GM18507 (cell line): ENCODE results near the gene AP3S1.
"Not testable (repeated sequence)": the region's sequence is repeated elsewhere in the genome, so short reads cannot be mapped to it uniquely, and the experiment has no call there.

ENCODE experiments used
- DNase-seq: peaks from one replicate; pipeline ENCODE4 v3.0.0; 2011; ENCODE audit warnings: low read depth; ENCODE audit not compliant: insufficient read length; ENCODE audit errors: extremely low spot score
- FAIRE-seq: peaks from 2 replicates; lab custom pipeline; 2011; peaks lifted over from hg19 to GRCh38; lab: Jason Lieb, UNC

Gene AP3S1

DNA sequence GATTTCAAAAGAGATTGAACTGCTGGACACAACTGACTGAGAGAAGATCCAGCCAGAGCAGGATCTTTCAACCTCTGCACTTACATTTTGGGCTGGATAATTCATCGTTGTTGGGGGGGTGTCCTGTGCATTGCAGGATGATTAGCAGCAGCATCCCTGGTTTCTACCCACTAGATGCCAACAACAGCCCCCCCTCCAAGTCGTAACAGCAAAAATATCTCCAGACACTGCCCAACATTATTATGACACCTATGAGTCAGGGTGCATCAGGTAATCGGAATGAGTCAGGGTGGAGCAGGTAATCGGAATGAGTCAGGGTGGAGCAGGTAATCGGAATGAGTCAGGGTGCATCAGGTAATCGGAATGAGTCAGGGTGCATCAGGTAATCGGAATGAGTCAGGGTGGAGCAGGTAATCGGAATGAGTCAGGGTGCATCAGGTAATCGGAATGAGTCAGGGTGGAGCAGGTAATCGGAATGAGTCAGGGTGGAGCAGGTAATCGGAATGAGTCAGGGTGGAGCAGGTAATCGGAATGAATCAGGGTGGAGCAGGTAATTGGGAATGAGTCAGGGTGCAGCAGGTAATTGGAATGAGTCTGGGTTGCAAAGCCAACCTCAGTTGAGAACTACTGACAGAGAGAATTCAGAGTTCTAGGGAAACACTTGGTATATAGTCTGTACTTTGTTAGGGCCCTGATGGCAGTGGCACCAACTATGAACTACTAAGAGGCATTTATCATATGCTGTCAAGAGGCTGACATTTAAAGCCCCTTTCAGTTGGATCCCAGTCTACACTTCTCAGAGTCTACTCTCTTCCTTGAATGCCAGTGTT is 87.1 kb downstream of the AP3S1 start:
- DNase-seq, FAIRE-seq: not testable (repeated sequence)

DNA sequence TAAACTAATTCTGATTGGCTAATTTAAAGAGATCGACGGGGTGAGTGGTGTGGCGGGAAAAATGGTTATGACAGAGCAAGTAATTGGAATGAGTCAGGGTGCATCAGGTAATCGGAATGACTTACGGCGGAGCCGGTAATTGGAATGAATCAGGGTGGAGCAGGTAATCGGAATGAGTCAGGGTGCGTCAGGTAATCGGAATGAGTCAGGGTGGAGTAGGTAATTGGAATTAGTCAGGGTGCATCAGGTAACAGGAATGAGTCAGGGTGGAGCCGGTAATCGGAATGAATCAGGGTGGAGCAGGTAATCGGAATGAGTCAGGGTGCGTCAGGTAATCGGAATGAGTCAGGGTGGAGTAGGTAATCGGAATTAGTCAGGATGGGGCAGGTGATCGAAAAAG is 88.4 kb downstream of the AP3S1 start:
- not testable (repeated sequence) for DNase-seq
- FAIRE-seq = peak; percentile 52

DNA sequence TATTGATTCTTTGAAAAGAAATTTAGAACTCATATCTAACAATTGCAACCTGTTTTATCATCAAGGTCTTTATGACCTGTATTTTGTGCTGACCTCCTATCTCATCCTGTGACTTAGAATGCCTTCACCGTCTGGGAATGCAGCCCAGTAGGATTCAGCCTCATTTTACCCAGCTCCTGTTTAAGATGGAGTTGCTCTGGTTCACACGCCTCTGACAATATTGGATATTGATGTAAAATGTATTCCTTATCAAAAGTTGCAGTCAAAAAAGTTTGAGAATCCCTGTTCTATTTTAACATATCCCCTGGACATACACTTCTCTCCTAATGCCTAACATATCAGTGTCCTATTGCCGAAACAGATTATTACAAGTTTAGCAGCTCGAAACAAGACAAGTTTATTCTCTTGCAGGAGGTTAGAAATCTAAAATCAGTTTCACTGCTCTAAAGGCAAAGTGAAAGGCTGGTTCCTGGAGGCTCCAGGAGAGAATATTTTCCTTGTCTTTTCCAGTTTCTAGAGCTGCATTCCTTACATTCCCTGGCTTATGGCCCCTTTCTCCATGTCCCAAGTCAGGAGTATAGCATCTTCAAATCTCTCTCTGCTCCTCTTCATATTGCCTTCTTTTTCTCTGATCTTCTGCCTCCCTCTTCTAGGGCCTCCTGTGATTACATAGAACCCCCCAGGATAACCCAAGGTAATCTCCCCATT is 89.0 kb downstream of the AP3S1 start:
- FAIRE-seq (no peak), DNase-seq (no peak)

DNA sequence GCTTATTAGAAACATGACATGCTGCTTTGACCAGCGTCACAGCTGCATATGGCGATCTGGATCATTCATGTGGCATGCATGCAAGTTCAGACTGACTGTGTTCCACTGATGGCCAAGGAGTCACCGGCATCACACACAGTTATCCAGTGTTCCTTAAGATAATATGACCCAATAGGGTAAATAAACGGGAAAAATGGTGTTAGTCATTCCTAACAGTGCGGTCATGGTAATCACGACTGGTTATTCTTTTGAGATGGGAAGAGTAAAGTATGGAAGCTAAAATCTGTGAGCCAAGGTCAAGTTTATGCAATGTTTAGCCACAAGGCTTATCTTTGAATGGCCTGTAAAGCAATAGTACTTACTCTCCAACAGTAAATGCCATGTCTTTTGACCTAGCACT is 91.3 kb downstream of the AP3S1 start:
- no peak for FAIRE-seq
- no peak for DNase-seq

DNA sequence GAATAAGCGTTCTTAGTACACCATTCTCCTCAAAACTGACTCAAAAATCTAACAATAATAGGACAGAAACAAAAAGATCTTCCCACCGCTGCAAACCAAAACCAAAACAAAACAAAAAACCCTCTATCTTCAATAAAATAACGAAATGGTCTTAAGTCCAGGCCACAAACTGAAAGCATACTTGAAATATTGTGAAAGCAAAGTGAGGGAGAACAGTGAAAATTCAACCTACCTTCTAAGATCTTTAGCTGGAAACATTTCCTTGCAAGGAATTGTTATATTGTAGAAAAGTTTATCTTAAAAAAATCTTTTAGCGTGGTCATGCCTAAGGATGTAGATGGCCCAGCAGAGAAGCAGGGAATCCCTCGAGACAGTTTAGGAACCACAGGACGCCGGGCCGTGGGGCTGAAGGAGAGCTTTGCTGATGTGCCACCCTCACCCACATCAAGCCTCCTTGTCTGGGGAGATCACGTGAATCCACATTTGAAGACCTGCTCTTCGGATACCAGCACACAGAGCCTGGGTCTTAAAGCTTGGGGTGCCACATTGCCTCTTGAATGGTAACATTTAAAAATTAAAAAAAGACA is 92.7 kb downstream of the AP3S1 start:
- FAIRE-seq = no peak

DNA sequence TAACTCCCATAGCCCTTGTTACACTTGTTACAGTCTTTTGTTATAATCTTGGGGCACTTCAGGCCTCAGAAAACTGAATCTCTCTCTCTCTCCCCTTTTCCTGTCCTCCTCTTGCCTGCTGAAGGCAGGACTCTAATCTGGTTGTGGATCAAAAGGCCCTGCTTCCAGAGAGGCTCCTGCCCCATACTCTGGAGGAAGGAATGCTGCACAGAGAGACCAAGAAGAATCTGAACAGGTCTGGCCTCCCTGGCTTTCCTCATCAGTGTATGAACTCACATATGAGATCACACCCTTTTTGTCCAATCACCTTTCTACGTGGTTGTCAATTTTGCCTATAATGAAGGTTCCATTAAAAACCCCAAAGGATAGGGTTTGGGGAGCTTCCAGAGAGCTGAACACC is 94.3 kb downstream of the AP3S1 start:
- DNase-seq = no peak
- FAIRE-seq = no peak

More for the DNA sequence above, 92.7 kb downstream of the AP3S1 start:
- DNase-seq = no peak

DNA sequence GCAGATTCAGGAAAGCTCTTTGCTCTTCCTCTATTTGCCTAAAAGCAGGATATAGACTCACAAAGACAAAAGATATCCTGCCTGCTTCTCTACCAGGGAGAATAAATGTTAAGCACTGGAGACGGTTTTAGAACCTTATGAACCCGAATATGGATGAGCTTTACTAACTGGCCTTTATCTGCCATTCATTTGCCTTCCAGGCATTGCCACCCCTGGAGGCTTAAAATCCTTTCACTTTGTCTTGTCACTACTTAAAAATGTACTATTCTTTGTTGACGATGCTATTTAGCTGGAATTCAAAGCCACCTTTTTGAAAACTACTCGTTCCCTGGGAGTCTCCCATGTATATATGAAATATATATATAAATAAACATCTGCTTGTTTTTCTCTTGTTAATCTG is 97.3 kb downstream of the AP3S1 start:
- FAIRE-seq = no peak

DNA sequence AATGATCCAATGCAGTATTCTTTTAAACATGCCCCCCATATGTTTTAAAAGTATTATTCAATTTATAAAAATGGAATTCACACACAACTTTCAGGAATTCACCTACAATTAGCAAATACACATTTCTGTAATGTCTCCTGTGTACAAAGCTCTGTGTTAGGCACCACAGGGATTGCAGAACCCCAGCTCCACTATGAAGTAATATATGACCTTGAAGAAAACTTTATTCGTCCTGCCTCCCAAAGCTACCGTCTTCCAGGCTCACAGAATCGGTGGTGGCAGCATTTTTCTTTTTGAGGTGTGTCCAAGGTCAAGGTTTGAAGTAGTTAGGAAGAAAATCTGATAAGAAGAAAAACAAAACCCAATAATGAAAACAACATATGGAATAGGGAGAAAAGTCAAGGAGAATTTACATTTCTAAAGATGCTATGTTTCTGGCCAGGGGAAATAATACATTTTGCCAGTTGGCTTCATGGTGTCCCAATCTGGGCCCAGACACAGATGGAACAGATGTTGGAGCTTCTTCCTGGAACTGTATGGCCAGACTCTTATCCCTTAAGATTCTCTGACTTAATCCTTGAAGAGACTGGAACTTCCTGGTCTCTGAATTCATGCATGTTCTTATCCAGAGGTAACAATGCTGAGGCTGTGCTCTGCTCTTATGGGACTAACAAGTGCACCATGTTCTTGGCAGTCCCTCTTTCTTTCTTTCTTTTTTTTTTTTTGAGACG is 98.5 kb downstream of the AP3S1 start:
- FAIRE-seq (no peak), DNase-seq (no peak)

More for the DNA sequence above, 97.3 kb downstream of the AP3S1 start:
- no peak for DNase-seq

DNA sequence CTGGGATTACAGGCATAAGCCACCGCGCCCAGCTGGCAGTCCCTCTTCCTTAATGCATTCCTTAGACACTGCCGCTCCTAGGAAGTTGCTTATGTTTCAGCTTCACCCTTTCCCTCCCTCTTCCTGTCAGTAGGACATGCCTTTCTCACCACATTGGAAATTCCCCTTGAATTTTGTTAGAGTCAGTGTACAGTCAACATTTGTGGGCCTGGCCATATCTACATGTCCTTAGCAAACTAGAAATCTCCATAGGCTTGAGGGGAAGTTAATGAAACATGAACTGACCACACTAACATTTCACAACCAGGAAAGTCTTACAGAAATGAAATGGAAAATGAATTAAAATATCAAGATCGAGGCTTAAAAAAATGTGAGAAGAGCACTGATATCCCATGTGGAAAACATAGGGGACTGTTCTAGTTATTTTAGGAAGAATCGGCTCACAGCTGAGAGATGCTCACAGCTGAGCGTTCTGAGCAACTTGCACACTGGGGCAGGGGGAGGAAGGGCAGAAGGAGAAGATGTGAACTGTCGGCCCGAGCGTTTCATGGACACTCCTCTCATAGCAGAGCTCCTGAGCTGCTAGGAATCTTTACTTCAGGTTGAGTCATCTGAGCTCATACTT is 99.4 kb downstream of the AP3S1 start:
- no peak for DNase-seq
- no peak for FAIRE-seq

DNA sequence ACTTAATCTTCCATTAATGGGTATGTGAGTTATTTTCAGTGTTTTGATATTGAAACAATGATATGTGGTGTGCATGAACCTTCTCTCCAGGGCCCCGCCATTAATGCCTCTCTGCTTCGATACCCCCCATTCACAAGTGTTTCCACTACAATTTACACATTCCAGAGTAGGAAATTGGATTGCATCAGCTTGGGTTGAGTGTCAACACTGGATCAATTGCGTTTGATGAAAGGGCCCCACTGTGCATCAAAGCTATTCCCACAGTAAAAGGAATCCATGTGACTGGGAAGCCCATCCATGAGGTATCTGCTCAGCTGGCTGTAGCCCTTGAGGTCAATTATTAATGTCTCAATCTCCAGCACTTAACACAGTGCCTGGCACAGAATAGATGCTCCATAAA is 102.8 kb downstream of the AP3S1 start:
- FAIRE-seq (no peak), DNase-seq (no peak)

DNA sequence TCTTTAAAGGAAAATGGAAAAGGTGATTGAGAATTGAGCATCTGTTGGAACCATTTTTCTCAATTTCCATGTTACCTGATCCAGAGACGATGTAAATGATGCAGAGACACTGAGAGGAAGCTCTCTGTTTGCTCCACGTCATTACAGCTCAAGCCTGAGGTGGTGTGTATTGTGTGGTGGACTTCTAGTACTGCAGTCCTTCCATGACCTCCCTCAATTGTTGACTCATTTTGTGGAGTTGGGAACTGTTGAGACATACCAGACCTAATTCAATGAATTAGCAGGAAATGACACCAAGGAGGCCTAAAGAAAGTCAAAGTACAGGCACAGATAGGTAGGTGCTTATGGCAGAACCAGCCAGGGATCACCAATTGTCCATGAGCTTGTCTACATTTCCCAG is 104.9 kb downstream of the AP3S1 start:
- FAIRE-seq (no peak), DNase-seq (no peak)

DNA sequence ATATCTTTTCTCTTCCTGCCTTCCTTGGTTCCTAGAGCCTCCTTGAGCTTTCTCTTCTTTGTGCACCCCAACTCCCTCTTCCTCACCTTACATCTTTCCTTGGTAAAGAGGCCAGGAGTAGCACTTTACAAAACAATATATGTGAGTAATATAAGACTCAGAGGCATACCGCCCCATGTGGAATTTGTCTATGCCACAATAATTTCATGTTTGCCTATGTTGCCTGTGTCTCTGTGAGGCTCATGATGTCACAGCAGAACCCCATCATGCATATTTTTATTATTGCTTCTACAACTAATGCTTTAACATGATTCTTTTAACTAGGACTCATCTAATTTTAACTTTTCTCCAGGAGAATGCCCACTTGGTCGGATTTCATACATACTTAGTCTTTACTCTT is 105.5 kb downstream of the AP3S1 start:
- DNase-seq (no peak), FAIRE-seq (no peak)

DNA sequence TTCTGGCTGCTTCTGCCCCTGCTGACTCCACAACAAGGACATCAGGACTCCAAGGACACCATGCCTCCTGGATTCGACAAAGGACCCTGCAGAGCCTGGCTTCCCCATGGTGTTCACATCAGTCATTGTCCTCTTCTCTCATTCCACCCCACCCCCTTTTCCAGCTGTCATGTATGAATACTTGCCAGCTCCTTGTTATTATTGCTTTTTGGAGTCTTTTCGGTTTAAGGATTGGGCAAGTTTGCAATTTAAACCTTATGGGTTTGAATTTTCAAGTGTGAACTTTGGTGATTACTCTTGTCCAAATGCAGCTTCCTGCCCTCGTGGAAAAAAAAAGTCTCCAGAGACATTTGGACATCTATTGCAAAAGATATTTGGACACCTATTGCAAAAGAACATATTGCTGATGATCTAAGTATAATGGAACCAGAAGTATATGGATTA is 106.4 kb downstream of the AP3S1 start:
- no peak for DNase-seq
- no peak for FAIRE-seq

DNA sequence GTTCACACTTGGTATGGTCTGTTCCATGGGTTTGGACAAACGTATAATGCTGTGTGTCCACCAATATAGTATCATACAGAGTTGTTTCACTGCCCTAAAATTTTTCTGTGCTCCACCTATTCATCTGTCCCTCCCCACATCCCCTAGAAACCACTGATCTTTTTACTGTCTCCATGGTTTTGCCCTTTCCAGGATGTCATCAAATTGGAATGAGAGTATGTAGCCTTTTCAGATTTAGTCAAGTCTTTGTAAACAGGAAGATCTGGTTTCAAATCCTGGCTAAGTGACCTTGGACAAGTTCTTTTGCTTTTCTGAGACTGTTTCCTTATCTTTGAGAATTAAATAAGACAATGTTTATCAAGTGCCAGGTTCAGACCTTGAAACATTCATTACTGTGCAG is 107.4 kb downstream of the AP3S1 start:
- no peak for DNase-seq
- FAIRE-seq = no peak

DNA sequence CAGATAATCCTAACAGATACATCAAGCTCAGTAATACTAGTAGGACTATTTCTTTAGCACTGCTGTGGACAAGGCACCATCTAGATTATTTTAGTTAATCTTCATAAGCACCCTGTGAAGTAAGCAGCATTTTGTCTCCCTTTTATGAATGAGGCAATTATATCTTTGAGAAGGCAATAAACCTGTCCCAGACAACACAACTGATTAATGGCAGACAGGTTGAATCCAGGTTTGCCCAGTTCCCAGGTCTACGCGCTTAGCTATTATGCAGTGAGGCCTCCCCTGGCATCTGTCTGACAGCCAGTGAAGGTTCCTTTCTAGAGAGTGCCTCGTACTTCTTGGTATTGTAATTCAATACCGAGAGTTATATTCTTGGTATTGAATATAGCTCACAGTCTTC is 110.9 kb downstream of the AP3S1 start:
- no peak for DNase-seq
- FAIRE-seq = no peak

DNA sequence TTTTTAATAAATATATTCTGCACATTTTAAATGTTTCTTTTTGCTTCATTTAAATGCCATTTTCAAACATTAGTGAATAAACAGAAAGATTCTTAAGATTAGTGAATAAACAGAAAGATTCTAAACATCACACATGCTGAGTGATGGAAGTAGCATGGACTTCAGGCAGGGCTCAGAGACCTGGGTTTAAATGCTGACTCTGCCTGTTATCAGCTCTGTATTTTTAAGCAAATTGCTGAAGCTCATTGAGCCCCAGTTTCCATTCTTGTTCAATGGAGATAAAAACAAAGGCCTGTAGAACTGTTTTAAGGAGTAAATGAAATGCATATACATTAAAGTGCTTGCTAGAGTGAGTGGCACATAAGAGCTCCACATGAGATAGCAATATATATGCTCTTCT is 112.4 kb downstream of the AP3S1 start:
- DNase-seq = no peak
- no peak for FAIRE-seq

DNA sequence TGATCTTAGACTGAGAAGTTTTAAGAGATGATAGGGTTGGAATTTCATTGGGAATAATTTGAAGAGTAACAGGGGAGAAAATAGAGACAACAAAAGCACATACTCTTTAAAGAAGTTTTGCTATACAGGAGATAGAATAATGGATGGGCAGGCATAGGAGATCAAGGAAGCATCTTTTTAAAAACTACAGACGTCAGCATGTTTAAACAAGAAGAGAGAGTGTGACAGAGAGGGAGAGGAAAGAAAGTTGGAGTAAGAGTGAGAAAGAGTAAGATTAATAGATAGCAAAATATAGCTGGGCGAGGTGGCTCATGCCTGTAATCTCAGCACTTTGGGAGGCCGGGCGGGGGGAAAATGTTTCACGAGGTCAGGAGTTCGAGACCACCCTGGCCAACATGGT is 115.2 kb downstream of the AP3S1 start:
- no peak for DNase-seq
- no peak for FAIRE-seq

DNA sequence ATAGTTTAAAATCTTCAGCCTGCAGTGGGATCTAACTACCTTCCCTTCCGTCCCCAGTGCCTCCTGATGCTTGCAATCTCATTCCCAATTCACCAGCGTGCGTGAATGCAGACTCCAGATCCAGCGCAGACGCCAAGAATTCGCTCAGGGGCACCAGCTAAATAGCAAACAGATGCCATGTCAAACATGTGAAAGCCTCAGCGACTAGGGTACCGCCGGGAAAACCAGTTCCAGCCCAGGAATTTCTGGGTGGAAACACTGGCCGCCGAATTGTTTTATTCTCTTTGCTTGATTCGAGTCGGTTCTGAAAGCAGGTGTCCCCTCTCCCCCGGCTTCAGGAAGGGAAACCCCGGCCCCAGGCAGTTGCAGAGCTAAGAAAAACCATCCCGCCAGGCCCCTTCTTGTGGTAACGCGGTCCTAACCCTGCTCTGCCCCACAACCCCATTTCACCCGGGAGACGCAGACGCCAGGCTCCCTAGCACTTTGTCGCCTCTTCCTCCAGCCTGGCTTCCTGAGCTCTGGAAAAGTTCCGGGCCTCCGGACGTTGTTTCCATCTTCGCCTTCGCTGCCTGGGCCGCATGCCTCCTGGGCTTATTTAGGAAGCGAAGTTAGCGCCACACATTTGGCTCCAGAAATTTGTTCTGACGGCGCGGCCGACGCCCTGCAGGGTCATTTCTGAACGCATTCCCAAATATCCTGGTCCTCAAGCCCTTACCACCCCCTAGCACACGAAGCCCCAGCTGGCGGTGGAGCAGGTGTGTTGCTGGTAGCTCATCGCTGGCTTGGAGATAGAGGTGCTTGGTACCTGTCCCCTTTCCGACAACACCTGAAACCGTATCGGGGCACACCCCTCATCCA is 119.9 kb downstream of the AP3S1 start:
- DNase-seq (no peak), FAIRE-seq (no peak)

DNA sequence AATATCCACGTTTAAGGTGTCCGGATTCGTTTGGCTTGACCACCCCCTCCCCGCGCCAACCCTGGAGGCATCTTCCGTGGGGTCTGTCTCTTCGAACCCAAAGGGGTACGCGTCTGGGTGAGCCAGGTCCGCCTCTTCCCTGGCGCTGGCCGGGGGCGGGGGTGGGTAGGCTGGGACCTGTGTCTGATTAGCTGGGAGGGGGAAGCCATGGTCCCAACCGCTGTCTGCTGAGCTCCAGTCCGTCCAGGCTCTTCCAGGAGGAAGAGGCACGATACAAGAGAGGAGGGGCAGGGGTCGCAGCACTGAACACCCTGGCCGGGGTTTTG is 120.5 kb downstream of the AP3S1 start, which contains the start of gene LVRN:
Gene LVRN, plus strand, starts transcription at position 237 of the 326 bp plus-strand sequence. CDS start 143 bp downstream, outside the sequence.
- DNase-seq (no peak), FAIRE-seq (no peak)
